ENCODE results near the gene CSF3.

DNA sequence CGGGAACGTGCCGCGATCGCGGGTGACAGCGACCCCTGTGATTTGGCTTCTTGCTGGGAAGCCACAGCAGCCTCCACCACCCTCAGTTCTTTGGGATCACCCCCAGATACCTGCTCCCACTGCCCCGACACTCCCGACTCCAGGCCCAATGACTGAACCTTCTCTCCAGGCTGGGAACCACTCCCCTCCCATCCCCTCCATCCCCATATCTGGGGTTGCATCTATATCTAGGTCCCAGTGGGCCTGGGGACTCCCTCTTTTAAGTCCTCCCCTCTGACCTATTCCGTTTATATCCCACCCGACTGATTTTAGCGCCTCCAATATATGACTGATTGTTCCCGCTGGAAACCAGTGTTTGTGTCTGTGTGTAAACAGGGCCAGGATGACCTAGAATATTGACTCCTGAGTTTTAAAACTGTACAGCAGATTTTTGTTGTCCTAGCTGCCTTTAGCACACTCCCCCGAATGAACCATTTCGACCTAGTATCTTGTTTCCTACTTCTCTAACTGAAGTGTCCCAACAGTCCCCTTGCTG, 34.0 kb upstream of the CSF3 start:
- TF ChIP-seq POLR2A (IDR thresholded peaks at IDR 0.05; ENCODE audit: low read depth, low read length) (no peak), POLR2AphosphoS5 (IDR thresholded peaks at IDR 0.05; ENCODE audit: low read depth, low read length) (no peak)
